HPDE6-E6E7 (cell line): Measurements from ENCODE around the gene VENTX.

Experiments
- DNase-seq: peaks from one replicate; pipeline ENCODE4 v3.0.0; 2011; ENCODE audit warnings: missing footprints; ENCODE audit errors: extremely low spot score

Gene VENTX

DNA sequence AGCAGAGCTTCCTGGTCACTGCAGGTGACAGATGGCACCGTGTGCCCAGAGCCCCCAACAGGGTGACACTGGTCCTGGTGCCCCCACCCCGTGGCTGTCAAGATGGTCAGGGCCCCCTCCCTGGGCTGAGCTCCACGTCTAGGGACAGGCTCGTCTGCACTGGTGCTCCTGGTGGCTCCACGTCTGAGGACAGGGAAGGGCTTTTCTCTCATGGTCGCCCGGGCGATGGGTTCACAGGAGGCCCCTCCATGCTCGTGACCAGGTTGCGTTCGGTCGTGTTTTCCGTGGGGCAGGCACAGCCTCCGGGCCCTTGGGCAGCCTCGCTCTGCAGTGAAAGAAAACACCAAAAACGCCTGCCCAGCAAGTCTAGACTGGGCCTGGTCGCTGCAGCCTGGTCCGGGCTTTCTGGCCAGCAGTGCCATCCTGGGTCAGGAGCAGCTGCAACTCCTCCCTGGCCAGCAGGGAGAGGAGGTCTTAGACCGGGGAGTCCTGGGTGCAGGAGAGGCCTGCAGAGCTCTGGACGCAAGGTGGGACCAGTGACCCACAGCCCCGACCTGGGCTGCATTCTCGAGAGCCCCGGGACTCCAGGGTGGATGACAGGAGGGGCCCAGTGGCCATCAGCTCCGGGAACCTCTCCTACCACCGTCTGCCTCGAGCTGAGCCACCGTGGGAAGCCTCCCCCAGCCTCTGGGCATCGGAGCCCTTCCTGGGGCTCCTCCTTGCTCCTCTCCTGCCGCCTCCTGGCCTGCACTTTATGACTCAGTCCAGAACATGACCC is 35.5 kb upstream of the VENTX start:
- no peak for DNase-seq

GRCh38 chr10:133202778-133203651 is 34.6 kb upstream of the VENTX start:
- DNase-seq: no peak

DNA sequence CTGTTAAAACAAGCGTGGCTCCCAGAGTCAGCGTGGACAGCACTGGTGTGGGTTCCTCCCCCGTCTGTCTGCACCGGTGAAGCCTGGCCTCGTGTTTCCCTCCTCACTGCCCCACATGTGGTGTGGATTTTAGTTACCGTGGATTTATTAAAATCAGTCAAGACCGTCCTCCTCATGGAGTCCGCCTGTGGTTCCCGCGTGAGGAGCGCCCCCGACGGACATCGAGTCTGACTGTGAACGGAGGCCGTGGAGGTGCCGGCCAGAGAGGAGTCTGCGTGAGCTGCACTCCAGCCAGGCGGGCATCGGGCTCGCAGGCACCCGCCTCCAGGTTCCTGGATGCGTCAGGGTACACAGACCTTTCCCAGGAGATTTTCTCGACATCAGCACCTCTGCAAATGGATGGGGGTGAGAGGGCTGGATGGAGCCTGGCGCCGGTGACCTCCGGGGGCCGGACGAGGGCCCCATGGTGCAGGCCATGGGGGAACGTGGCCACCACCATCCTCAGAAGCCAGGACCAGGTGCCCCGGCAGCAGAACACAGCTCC is 33.9 kb upstream of the VENTX start:
- DNase-seq: no peak

DNA sequence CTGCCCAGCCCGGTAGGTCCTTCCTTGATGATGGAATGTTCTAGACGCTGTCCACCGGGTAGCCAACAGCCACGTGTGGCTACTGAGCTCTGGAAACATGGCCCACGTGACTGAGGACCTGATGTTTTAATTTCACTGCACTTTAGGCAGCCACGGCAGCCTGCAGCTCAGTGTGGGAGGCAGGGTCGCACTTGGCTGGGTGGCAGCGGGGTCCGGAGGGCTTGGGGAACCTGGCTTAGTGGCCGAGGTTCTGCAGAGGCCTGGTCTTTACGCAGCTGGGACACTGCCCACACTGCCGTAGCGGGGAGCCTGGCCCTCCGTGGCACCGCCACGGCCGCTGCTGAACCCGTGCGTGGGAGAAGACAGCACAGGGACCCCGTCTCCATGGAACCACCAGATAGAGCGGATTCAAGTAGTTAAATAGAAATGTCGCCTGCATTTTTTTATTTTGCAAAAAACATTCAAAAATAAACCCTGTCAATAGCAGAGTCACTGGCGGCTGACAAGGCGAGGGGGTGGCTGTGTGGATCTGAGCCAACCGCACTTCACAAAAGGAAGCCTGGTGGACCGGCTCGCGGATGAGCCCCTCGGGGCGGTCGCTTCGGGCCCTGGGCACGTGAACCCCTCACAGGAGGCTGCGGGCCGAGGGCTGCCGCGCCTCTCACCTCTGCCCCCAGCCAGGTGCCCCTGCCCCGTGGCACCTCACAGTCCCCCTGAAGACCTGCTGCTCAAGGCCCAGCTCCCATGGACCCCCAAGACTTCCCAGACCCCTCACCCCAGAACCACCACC is 33.2 kb upstream of the VENTX start:
- no peak for DNase-seq

GRCh38 chr10:133205146-133205545 is 32.5 kb upstream of the VENTX start:
- DNase-seq: no peak

DNA sequence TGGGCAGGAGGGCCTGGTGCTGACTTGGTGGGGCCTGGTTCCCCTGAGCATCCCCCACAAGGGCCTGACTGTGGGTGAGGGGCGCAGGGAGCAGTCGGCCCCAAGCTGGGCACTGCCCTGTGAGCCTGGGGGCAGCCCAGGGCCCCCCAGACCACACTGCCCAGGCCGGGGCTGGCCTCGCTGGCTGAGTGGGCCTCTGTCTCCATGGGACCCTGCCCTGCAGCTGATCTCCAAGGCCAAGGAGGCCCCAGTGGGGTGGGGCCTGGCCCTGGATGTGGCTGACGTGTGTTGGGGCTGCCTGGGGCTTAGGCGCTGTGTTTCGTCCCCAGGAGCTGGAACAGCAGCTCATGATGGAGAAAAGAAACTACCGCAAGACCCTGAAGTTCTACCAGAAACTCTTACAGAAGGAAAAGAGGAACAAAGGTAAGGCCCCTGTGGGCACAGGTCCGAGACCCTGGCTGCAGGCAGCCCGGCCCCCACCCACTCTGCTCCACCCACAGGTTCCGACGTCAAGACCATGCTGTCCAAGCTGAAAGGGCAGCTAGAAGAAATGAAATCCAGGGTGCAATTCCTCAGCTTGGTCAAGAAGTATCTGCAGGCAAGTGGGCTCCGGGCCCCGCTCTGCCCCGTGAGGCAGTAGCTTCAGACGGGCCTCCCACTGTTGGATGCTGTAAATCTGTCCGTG is 31.2 kb upstream of the VENTX start:
- DNase-seq: no peak

DNA sequence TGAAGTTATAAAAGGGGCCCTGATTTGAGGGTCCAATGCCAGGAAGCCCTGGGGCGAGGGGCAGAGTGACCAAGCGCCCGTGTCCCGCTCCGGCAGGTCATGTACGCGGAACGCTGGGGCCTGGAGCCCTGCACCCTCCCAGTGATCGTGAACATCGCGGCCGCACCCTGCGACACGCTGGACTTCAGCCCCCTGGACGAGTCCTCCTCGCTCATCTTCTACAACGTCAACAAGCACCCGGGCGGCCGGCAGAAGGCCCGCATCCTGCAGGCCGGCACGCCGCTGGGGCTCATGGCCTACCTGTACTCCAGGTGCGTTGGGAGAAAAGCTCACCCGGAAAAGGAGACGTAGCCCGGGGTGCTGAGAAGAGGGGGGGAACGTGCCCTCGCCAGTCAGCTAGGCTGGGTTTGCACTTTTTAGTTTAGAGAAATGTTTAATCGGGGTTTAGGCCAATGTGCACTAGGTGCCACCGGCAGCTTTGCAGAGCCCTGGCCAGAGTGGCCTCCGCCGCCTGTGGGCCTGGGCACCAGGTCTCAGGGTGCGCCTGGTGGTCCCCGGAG is 30.5 kb upstream of the VENTX start:
- DNase-seq: no peak

DNA sequence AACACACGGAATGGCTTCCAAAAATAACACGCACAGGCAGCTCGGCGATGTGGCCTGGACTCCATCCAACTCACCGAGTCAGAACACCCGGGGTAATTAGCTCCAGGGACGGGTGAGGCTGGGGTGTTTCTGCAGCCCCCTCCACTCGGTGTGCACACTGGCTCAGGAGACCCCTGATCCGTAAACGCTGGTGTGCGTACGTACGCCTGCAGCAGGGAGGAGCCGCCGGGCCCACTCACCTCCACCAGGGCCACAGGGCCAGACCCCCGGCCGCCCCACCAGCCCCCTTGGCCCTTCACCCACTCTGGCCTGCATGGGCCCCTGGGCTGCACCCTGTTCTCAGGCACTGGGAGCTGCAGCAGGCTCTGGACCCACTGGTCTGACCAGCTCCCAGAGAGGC is 30.0 kb upstream of the VENTX start:
- DNase-seq: no peak

- no peak for DNase-seq
These were observed 29.2 kb upstream of the VENTX start for GRCh38 chr10:133208466-133208865.

DNA sequence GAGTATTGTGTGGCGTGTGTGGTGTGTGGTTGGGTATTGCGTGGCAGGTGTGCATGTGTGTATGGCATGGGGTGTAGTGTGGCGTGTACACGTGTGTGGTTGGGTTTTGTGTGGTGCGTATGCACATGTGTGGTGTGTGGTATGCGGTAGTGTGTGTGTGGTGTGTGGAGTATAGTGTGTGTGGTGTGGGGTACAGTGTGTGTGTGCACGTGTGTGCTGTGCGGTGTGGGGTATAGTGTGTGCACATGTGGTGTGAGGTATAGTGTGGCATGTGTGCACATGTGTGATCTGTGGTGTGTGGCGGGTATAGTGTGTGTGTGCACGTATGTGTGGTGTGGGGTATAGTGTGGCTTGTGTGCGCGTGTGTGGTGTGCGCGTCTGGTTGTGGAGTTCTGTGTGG is 28.5 kb upstream of the VENTX start:
- DNase-seq: no peak

GRCh38 chr10:133209641-133210040 is 28.0 kb upstream of the VENTX start:
- no peak for DNase-seq

DNA sequence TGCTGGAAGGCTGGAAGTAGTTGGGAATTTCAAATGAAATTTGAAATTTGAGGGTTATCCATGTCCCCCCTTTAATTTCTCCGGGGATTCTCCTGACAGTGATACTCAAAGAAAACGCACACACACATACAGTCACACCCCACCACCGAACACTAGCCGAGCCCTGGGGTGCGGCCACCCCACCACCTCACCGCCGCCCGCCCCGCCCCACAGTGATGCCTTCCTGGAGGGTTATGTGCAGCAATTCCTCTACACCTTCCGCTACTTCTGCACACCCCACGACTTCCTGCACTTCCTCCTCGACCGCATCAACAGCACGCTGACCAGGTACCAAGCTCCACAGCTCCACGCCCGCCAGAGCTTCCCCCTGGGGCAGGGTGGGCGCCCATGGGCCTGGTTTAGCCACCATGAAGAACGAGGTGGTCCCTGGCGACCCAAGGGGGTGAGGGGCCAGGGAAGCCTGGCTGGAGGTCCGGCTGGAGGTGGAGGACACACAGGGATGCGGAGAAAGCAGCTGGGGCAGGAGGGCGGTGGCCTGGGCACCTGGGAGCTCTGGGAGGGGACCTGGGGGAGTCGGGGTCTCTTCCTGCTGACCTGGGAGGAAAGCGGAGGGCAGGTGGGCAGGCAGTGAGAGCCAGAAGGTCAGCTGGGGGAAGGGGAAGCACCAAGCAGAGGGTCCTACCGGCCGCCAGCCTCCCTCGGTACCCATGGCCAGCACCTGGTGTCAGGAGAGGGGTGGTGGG is 27.1 kb upstream of the VENTX start:
- DNase-seq: no peak

- DNase-seq: no peak
These were observed 26.4 kb upstream of the VENTX start for GRCh38 chr10:133211141-133211830.

DNA sequence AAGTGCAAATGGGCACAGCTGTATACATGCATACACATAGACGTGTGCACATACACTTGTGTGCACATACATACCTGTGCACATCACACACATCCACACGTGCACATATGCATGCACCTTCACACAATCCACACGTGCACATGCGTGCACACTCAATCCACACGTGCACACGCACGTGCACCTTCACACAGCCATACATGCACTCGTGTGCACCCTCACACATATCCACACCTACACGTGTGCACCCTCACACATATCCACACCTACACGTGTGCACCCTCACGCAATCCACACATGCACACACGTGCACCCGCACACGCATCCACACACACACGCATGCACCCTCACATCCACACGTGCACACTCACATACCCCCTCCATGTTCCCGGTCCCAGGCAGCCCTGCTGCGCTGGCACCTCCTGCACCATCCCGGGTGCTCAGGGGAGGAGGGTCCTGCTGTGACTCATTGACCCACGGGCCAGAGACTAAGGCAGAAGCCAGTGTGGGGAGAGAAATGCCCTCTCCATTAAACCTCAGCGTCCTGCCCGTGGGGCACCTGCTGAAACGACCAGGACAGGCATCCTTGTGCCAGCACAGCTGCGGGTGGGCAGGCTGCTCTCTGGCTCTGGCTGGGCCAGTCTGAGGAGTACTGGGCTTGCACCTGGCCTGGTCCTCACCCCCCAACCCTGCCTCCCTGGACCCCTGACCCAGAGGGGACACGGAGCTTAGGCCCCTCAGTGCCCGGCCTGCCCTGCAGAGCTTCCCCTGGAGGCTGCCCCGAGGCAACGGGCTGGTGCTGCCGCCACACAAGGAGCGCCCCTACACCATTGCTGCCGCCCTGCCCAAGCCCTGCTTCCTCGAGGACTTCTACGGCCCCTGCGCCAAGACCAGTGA is 25.4 kb upstream of the VENTX start:
- DNase-seq: no peak

GRCh38 chr10:133212853-133213494 is 24.7 kb upstream of the VENTX start:
- no peak for DNase-seq

DNA sequence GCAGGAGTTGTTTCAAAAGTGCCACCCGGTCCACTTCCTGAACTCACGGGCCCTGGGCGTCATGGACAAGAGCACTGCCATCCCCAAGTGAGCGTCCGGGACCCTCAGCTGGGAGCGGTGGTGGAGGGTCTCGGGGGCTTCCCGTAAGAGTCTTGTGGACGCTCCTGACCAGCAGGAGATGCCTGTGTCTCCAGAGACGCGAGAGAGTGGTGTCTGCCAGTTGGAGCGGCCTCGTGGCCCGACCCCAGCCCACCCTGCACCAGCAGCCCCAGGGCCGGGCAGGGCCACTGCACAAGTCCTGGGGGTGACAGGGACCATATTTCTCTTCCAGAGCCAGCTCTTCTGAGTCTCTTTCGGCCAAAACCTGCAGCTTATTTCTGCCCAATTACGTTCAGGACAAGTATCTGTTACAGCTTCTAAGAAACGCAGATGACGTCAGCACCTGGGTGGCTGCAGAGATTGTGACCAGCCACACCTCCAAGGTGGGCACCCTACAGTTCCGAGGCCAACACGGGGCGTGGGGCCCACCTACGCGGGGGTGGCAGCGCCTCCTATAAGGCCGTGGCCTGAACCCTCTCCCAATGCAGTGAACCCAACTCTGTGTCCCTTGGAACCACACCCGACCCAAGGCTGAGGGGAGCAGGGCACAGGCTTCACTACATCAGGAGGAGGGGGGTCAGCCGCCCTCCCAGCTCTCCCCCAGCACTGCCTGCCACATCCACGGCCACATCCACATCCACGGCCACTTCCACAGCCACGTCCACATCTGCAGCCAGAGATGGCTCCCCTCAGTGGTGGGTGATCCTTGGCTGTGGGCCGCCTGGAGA is 23.8 kb upstream of the VENTX start:
- no peak for DNase-seq
